Measurements from ENCODE around the gene ST6GALNAC2.

DNA sequence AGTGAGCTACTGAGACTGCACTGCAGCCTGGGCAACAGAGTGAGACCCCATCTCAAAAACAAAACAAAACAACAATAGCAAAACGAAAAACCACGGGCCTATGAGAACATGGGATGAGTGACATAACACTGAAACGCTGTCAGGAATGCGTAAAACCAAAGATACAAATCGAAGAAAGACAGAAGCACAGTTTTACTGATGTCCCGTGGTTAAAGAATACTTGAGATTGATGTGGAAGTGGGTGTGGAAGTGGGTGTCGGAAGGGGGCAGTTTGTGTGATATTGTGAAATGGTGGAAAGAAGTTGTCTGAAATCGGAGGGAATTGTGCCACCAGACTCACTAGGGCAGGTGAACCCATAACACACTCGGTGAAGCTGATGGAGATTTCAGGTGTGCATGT, 9.5 kb downstream of the ST6GALNAC2 start:
- TF ChIP-seq, protein P1, sequence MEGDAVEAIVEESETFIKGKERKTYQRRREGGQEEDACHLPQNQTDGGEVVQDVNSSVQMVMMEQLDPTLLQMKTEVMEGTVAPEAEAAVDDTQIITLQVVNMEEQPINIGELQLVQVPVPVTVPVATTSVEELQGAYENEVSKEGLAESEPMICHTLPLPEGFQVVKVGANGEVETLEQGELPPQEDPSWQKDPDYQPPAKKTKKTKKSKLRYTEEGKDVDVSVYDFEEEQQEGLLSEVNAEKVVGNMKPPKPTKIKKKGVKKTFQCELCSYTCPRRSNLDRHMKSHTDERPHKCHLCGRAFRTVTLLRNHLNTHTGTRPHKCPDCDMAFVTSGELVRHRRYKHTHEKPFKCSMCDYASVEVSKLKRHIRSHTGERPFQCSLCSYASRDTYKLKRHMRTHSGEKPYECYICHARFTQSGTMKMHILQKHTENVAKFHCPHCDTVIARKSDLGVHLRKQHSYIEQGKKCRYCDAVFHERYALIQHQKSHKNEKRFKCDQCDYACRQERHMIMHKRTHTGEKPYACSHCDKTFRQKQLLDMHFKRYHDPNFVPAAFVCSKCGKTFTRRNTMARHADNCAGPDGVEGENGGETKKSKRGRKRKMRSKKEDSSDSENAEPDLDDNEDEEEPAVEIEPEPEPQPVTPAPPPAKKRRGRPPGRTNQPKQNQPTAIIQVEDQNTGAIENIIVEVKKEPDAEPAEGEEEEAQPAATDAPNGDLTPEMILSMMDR (IDR thresholded peaks at IDR 0.05; ENCODE audit: low read depth, low read length, poor library complexity, severe bottlenecking), result no peak
- no peak for TF ChIP-seq EZH2phosphoT487 (IDR thresholded peaks at IDR 0.05; ENCODE audit: borderline replicate concordance, low read length)
